PFSK-1 (cell line): Measurements from ENCODE around the gene CCDC82.

Experiments used
- FOXP2 ChIP-seq: optimal IDR thresholded peaks from 2 replicates; pipeline ENCODE3; 2011; ENCODE audit warnings: borderline replicate concordance, control low read depth, inconsistent platforms; ENCODE audit not compliant: insufficient read depth; ENCODE audit errors: extremely low read length, extremely low read depth
- POLR2AphosphoS5 ChIP-seq: IDR thresholded peaks from 2 replicates; pipeline ENCODE4 v1.6.1; 2012; ENCODE audit warnings: low read depth, mild to moderate bottlenecking, control low read depth, low read length, moderate library complexity
- REST ChIP-seq, 2 experiments: IDR thresholded peaks; 2 replicates each; pipeline versions ENCODE4 v1.6.1 to v1.8.0; 2011 to 2012; ENCODE audit warnings: low read depth in 2 of 2, low read length in 2 of 2, control low read depth in 1 of 2, inconsistent platforms in 1 of 2, mild to moderate bottlenecking in 1 of 2, moderate library complexity in 1 of 2; ENCODE audit not compliant: insufficient read depth in 1 of 2
- SIN3A ChIP-seq: IDR thresholded peaks from 2 replicates; pipeline ENCODE4 v1.6.1; 2012; ENCODE audit warnings: mild to moderate bottlenecking, low read length, moderate library complexity, borderline replicate concordance; ENCODE audit not compliant: insufficient read depth
- TAF1 ChIP-seq: IDR thresholded peaks from 2 replicates; pipeline ENCODE4 v1.6.1; 2012; ENCODE audit warnings: low read length, control low read depth, borderline replicate concordance; ENCODE audit not compliant: insufficient read depth

CCDC82 gene

GRCh38 chr11:96361778-96362177 is 27.9 kb downstream of the CCDC82 start:
- TF ChIP-seq POLR2AphosphoS5: no peak

GRCh38 chr11:96358321-96358720 is 31.4 kb downstream of the CCDC82 start:
- TF ChIP-seq TAF1 (no peak), FOXP2 (no peak), SIN3A (no peak), REST (IDR thresholded peaks at IDR 0.05; ENCODE audit: insufficient read depth in 1 of 2, low read depth in 2 of 2, low read length in 2 of 2) (no peak), POLR2AphosphoS5 (no peak)

- no peak for TF ChIP-seq SIN3A
- TF ChIP-seq REST (IDR thresholded peaks at IDR 0.05; ENCODE audit: insufficient read depth in 1 of 2, low read depth in 2 of 2, low read length in 2 of 2): no peak
- TF ChIP-seq TAF1: no peak
- TF ChIP-seq FOXP2: no peak
- TF ChIP-seq POLR2AphosphoS5: no peak
Observed at GRCh38 chr11:96357794-96358193, 31.9 kb downstream of the CCDC82 start.

GRCh38 chr11:96356848-96357247 is 32.9 kb downstream of the CCDC82 start:
- TF ChIP-seq FOXP2: no peak
- no peak for TF ChIP-seq REST (IDR thresholded peaks at IDR 0.05; ENCODE audit: insufficient read depth in 1 of 2, low read depth in 2 of 2, low read length in 2 of 2)
- no peak for TF ChIP-seq SIN3A
- no peak for TF ChIP-seq POLR2AphosphoS5
- TF ChIP-seq TAF1: no peak

GRCh38 chr11:96342961-96343711 is 46.6 kb downstream of the CCDC82 start, which contains the start of gene MAML2:
Gene MAML2, minus strand, starts transcription at chr11:96343195. Its CDS starts 1,300 bp downstream, at chr11:96341895.
- TF ChIP-seq POLR2AphosphoS5 (peak; percentile 58), REST (IDR thresholded peaks at IDR 0.05; ENCODE audit: insufficient read depth in 1 of 2, low read depth in 2 of 2, low read length in 2 of 2) (no peak), SIN3A (peak; percentile 43; the same call in 1 of the 2 replicates), TAF1 (0 out of 2 replicates have a peak, but pooled peaks have one; percentile 5), FOXP2 (peak; percentile 73)
